HepG2 (cell line): ENCODE data around the gene ANKRD11. TPM values are rescaled to one million over a fixed set of nuclear protein-coding genes. Genes with fewer than 3 reads are reported as not detected.

ENCODE experiments used
- AKAP8 ChIP-seq: sonication (generic); formaldehyde crosslinking; IDR thresholded peaks from 2 replicates; pipeline ENCODE4 v1.5.1; 2020; ENCODE audit warnings: mild to moderate bottlenecking, missing genetic modification reagents
- DR1 ChIP-seq: sonication (generic); formaldehyde crosslinking; IDR thresholded peaks from 2 replicates; pipeline ENCODE4 v1.8.0; 2021; ENCODE audit warnings: mild to moderate bottlenecking, missing genetic modification reagents, inconsistent platforms
- NCOR1 ChIP-seq: fragments of 200-600 bp; sonication (generic); IDR thresholded peaks from 2 replicates; pipeline ENCODE4 v1.7.0; 2017; ENCODE audit warnings: antibody characterized with exemption, low read length, borderline replicate concordance
- NR2F2 ChIP-seq: IDR thresholded peaks from 2 replicates; pipeline ENCODE4 v1.6.1; 2012; ENCODE audit warnings: low read depth, inconsistent platforms, borderline replicate concordance
- PAXIP1 ChIP-seq: sonication (generic); formaldehyde crosslinking; conservative IDR thresholded peaks from 2 replicates; pipeline ENCODE4 v1.4.0; 2020; ENCODE audit warnings: mild to moderate bottlenecking, missing genetic modification reagents, moderate library complexity
- RXRA ChIP-seq: sonication (generic); formaldehyde crosslinking; IDR thresholded peaks from 2 replicates; pipeline ENCODE4 v1.5.1; 2020; ENCODE audit warnings: missing genetic modification reagents
- SUZ12 ChIP-seq: fragments of 150-350 bp; IDR thresholded peaks from 2 replicates; pipeline ENCODE4 v1.6.1; 2014; ENCODE audit warnings: low read depth, low read length
- SYNCRIP ChIP-seq: fragments of 200-400 bp; formaldehyde crosslinking; IDR thresholded peaks from 2 replicates; pipeline ENCODE4 v1.6.1; 2018; ENCODE audit warnings: mild to moderate bottlenecking, low read depth, low read length; ENCODE audit not compliant: insufficient read depth
- TAF15 ChIP-seq: fragments of 200-400 bp; formaldehyde crosslinking; IDR thresholded peaks from one replicate; pipeline ENCODE4 v1.6.1; 2018; ENCODE audit warnings: mild to moderate bottlenecking, low read depth, low read length; ENCODE audit not compliant: poor library complexity, severe bottlenecking
- THRA ChIP-seq: sonication (generic); formaldehyde crosslinking; IDR thresholded peaks from 2 replicates; pipeline ENCODE4 v1.4.0; 2020; ENCODE audit warnings: missing genetic modification reagents, borderline replicate concordance
- YY1 ChIP-seq: IDR thresholded peaks from 2 replicates; pipeline ENCODE4 v1.6.1; 2011; ENCODE audit warnings: low read length, low read depth, moderate library complexity, mild to moderate bottlenecking; ENCODE audit not compliant: insufficient read depth, insufficient replicate concordance
- ZBTB20 ChIP-seq: sonication (generic); formaldehyde crosslinking; IDR thresholded peaks from 2 replicates; pipeline ENCODE4 v1.8.1; 2023; ENCODE audit warnings: missing genetic modification reagents, low read depth, mild to moderate bottlenecking, borderline replicate concordance
- ZFP1 ChIP-seq: IDR thresholded peaks from 2 replicates; pipeline ENCODE4 v1.6.1; 2016
- ZKSCAN8 ChIP-seq: IDR thresholded peaks from 2 replicates; pipeline ENCODE4 v1.6.1; 2016; ENCODE audit warnings: borderline replicate concordance, missing genetic modification reagents, missing compliant biosample characterization
- ZNF331 ChIP-seq: sonication (generic); formaldehyde crosslinking; IDR thresholded peaks from 2 replicates; pipeline ENCODE4 v1.4.0; 2020; ENCODE audit warnings: missing genetic modification reagents
- ZNF484 ChIP-seq: sonication (generic); formaldehyde crosslinking; IDR thresholded peaks from 2 replicates; pipeline ENCODE4 v1.5.1; 2020; ENCODE audit warnings: mild to moderate bottlenecking, low read depth, missing genetic modification reagents, borderline replicate concordance
- ZNF619 ChIP-seq: sonication (generic); formaldehyde crosslinking; IDR thresholded peaks from 2 replicates; pipeline ENCODE4 v1.4.0; 2020; ENCODE audit warnings: mild to moderate bottlenecking, missing genetic modification reagents
- polyA plus RNA-seq, 8 experiments: library from polyadenylated mRNA; depleted of rRNA in 3 of 8; stranded (reverse) in 7 of 8; unstranded in 1 of 8; fragments of >200 nt; fragmentation: Illumina TruSeq in 4 of 8; extraction: Trizol in 4 of 8; gene quantifications; 2 replicates each; pipeline versions ENCODE4 v1.2.1 to v1.2.3, GENCODE V29; 2011 to 2016; ENCODE audit warnings: low read depth in 4 of 8, missing spikeins in 1 of 8, mixed read lengths in 1 of 8; ENCODE audit not compliant: insufficient read depth in 1 of 8
- total RNA-seq, 5 experiments: library from RNA; depleted of rRNA; stranded (reverse); fragments of >200 nt; fragmentation: Illumina TruSeq; extraction: Trizol; gene quantifications; 2 replicates each; pipeline ENCODE4 v1.2.3, GENCODE V29; 2016; ENCODE audit warnings: low read depth in 1 of 5
- TF ChIP-seq, protein P1 (sequence below): IDR thresholded peaks from 2 replicates; pipeline ENCODE4 v1.6.1; 2016; ENCODE audit warnings: missing genetic modification reagents, missing compliant biosample characterization
- TF ChIP-seq, protein P2 (sequence below): IDR thresholded peaks from 2 replicates; pipeline ENCODE4 v1.6.1; 2016; ENCODE audit warnings: control low read depth
- TF ChIP-seq, protein P3 (sequence below): IDR thresholded peaks from 2 replicates; pipeline ENCODE4 v1.6.1; 2016; ENCODE audit warnings: mild to moderate bottlenecking
- TF ChIP-seq, protein P4 (sequence below): sonication (generic); formaldehyde crosslinking; IDR thresholded peaks from 2 replicates; pipeline ENCODE4 v1.4.0; 2020; ENCODE audit warnings: missing genetic modification reagents

The ANKRD11 gene
- total and polyA plus RNA-seq, 2 of the 13 experiments (the other 11 are each of a cell fraction or from before 2014, with no cell fraction given) = 21.4 to 38.4 TPM

DNA sequence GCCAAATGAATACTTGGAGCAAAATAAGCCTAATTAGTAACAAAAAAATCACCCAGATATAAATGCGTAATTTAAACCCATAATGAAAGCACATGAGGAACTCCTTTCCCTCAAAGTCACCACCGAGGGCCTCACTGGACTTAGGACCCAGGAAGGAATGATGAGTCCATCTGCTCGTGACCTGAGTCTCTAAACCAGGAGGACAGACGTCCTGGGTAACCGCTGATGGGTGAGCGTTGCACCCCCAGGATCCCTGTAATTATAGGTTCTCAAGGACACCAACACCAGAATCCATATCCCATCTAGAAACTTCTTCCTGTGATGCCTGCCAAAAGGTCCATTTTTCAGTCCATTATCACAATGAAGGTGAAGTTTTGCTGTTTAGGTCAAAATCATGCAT lies 151.5 kb downstream of the ANKRD11 start (continued):
- TF ChIP-seq, protein P1, sequence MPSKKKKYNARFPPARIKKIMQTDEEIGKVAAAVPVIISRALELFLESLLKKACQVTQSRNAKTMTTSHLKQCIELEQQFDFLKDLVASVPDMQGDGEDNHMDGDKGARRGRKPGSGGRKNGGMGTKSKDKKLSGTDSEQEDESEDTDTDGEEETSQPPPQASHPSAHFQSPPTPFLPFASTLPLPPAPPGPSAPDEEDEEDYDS (CRISPR knock-in tag) = 0 out of 2 replicates have a peak, but pooled peaks have one; percentile 8
- TF ChIP-seq ZFP1 = no peak
- TF ChIP-seq ZBTB20 (CRISPR knock-in tag) = peak; percentile 54; the same call in 1 of the 2 replicates
- no peak for TF ChIP-seq SUZ12
- TF ChIP-seq RXRA (CRISPR knock-in tag) = peak; percentile 28; the same call in 1 of the 2 replicates
- TF ChIP-seq, protein P2, sequence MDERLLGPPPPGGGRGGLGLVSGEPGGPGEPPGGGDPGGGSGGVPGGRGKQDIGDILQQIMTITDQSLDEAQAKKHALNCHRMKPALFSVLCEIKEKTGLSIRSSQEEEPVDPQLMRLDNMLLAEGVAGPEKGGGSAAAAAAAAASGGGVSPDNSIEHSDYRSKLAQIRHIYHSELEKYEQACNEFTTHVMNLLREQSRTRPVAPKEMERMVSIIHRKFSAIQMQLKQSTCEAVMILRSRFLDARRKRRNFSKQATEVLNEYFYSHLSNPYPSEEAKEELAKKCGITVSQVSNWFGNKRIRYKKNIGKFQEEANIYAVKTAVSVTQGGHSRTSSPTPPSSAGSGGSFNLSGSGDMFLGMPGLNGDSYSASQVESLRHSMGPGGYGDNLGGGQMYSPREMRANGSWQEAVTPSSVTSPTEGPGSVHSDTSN (CRISPR knock-in tag) = no peak
- TF ChIP-seq NR2F2 = no peak
- TF ChIP-seq YY1 = no peak
- TF ChIP-seq NCOR1 = peak; percentile 66; the same call in 1 of the 2 replicates
- peak; percentile 41; the same call in 1 of the 2 replicates for TF ChIP-seq ZNF331 (CRISPR knock-in tag)
- no peak for TF ChIP-seq DR1 (CRISPR knock-in tag)
- TF ChIP-seq ZNF619 (CRISPR knock-in tag) = no peak
- TF ChIP-seq, protein P3, sequence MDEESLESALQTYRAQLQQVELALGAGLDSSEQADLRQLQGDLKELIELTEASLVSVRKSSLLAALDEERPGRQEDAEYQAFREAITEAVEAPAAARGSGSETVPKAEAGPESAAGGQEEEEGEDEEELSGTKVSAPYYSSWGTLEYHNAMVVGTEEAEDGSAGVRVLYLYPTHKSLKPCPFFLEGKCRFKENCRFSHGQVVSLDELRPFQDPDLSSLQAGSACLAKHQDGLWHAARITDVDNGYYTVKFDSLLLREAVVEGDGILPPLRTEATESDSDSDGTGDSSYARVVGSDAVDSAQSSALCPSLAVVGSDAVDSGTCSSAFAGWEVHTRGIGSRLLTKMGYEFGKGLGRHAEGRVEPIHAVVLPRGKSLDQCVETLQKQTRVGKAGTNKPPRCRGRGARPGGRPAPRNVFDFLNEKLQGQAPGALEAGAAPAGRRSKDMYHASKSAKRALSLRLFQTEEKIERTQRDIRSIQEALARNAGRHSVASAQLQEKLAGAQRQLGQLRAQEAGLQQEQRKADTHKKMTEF (CRISPR knock-in tag) = peak; percentile 65
- TF ChIP-seq THRA (CRISPR knock-in tag) = peak; percentile 82; the same call in 1 of the 2 replicates
- no peak for TF ChIP-seq ZKSCAN8
- TF ChIP-seq PAXIP1 (CRISPR knock-in tag) = peak; percentile 95
- no peak for TF ChIP-seq TAF15
- no peak for TF ChIP-seq SYNCRIP
- TF ChIP-seq AKAP8 = no peak
- TF ChIP-seq, protein P4, sequence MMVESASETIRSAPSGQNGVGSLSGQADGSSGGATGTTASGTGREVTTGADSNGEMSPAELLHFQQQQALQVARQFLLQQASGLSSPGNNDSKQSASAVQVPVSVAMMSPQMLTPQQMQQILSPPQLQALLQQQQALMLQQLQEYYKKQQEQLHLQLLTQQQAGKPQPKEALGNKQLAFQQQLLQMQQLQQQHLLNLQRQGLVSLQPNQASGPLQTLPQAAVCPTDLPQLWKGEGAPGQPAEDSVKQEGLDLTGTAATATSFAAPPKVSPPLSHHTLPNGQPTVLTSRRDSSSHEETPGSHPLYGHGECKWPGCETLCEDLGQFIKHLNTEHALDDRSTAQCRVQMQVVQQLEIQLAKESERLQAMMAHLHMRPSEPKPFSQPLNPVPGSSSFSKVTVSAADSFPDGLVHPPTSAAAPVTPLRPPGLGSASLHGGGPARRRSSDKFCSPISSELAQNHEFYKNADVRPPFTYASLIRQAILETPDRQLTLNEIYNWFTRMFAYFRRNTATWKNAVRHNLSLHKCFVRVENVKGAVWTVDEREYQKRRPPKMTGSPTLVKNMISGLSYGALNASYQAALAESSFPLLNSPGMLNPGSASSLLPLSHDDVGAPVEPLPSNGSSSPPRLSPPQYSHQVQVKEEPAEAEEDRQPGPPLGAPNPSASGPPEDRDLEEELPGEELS (CRISPR knock-in tag) = peak; percentile 59; the same call in 1 of the 2 replicates
- TF ChIP-seq ZNF484 (CRISPR knock-in tag) = no peak
